GM18873 (cell line): ENCODE results near the gene NEK1.
"Not testable (repeated sequence)": the region's sequence is repeated elsewhere in the genome, so short reads cannot be mapped to it uniquely, and the experiment has no call there.

Source experiments
- ATAC-seq: cut with Tn5 transposase; IDR thresholded peaks from one replicate; pipeline ENCODE4 v1.9.1; 2021; ENCODE audit warnings: mild to moderate bottlenecking, moderate library complexity, moderate number of reproducible peaks; ENCODE audit not compliant: unreplicated experiment, low FRiP score

The NEK1 gene

DNA sequence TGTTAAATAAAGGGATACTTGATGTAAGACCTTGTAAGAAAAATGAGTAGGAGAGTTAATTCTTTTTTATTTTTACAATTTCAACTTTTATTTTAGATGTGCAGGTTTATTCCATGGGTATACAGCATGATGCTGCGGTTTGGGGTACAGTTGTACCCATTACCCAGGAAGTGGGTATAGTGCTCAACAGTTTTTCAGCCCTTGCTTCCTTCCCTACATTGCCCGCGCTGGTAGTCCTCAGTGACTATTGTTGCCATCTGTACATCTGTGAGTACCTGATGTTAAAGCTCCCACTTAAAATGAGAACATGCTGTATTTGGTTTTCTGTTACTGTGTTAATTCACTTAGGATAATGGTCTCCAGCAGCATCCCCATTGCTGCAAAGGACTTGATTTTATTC, 17.7 kb upstream of the NEK1 start:
- ATAC-seq = no peak

DNA sequence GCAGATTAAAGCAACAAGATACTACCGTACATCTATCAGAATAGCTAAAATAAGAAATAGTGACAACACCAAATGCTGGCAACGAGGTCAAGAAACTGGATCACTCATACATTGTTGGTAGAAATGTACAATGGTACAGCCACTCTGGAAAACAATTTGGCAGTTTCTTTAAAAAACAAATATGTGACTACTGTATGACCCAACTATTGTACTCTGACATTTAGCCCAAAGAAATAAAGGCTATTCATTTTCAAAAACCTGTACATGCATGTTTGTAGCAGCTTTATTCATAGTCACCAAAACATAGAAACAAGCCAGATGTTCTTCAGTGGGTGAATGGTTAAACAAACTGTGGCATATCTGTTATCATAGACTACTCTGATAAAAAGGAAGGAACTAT, 16.2 kb upstream of the NEK1 start:
- ATAC-seq = no peak

DNA sequence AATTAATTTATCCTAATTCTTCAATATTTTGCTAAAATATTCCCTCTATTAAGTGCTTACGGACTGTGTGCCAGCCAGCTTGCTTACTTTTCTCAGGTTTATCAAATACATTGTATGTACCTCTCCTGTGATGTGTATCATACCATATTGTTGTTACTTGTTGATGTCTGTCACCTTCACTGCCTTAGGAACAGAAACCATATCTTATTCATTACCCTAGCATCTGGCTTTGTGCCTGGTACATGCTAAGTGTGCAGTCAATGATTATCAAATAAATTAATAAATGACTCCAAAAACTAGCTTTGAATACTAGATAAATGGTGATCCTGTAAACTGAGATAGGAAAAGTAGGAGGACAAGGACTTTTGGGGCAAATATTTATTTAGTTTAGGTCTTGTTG, 14.9 kb upstream of the NEK1 start:
- no peak for ATAC-seq

DNA sequence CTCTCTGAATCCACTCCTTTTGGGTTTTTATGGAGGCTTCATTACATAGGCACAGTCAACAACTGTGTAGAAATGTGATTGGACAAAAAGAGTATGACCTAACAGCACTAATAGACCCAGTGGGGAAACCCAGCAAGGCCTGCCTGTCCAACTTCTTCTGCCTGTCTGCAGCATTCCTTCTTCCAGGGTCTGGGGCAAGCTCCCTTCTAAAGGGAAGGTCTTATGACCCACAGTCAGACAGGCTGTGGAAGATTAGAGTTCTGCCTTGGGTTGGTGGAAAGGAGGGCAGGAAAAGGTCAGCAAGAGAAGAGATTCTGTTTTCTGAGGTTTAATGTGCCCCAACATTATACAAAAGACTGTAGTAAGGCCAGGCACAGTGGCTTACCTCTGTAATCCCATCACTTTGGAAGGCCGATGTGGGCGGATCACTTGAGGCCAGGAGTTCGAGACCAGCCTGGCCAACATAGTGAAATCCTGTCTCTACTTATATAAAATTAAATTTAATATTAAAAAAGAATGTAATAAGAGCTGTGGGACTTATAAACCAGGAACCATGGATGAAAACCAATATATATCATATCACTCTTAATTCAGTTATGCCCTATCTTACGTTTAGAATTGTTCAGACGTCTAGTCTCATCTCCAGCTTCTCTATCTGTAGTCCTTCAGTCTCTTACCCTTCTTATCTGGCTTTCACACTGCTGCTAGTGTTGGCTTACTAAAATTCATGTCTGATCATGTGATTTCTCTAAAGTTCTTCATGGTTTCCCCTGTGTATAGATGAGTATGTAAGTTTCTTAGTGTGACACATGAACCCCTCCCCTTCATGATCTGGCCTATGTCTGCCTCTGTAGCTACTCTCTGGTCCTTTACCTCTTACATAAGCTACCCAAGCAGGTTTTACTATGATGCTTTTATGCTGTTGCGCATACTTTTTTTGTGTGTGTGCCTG, 14.2 kb upstream of the NEK1 start:
- ATAC-seq = no peak

DNA sequence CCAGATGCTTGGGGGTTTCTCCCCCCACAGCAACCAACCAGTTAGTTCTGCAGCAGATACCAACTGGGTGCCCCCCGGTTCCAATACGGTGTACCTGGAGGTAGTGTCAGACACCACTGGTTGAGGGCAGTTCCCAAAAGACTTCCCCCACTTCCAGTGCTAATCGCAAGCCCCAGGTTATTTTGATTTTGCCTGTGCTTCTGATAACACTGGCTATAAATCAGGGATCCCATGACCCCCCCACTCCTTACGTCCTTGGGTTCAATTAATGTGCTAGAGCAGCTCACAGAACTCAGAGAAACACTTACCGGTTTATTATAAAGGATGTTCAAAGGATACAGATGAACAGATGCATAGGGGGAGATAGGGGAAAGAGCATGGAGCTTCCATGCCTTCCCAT, 13.5 kb upstream of the NEK1 start:
- no peak for ATAC-seq

DNA sequence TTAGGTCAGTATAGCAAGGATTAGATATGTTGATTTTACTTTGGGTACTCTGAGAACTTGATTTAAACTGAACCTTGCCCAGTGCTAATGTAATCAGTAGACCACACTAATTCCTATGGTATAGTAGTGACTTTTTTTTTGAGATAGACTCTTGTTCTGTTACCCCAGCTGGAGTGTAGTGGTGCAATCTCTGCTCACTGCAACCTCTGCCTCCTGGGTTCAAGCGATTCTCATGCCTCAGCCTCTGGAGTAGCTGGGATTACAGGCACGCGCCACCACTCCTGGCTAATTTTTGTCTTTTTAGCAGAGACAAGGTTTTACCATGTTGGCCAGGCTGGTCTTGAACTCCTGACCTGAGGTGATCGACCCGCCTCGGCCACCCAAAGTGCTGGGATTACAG, 11.6 kb upstream of the NEK1 start:
- ATAC-seq = not testable (repeated sequence)

DNA sequence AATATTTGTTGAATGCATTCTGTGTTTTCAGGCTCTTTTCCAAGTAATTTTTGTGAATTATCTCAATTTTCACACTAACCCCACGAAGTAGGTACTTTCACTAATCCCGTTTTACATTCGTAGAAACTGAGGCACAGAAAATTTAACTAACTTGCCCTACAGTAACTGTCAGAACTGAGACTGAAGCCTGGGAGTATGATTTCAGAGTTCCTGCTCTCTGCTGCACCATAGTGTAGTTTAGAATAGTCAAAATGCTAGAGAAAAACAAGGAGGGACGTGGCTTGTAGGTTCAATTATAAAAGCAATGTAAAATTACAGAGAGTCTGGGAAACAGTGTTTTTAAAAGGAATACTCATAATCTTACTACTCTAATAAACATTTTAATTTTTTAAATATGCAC, 10.2 kb upstream of the NEK1 start:
- ATAC-seq = no peak

DNA sequence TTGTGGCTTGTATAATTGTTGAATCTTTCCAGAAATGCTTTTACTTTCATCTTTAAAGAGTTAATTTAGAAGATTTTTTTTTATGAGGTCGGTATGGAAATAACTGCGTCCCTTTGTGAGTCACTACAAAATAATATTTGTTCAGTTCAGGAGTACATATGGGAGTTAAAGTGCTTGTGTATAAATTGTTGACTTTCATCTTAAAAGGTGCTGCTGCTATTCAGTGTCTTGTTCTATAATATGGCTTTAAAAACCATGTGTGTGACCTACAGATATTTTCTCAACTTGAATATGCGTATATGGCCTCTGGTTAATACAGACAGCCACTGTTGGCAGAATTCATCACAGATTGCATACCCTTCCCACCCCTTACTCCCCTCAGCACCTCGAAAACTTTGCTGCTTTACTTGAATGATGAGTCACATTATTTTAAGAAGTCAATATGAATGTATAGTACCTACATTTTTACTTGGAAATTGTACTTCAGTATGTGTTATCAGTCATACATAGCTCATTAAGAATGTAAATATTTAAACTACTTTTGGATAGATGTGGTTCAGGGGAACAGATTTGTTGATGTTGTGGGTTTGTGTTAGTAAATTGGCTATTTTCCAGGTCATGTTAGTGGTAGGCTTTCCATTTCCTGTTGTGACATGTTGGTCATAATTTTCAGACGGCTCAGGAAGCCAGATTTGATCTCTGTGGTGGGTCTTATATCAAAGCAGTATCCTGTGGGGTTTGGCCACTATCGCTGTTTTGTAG, 9.5 kb upstream of the NEK1 start:
- no peak for ATAC-seq

DNA sequence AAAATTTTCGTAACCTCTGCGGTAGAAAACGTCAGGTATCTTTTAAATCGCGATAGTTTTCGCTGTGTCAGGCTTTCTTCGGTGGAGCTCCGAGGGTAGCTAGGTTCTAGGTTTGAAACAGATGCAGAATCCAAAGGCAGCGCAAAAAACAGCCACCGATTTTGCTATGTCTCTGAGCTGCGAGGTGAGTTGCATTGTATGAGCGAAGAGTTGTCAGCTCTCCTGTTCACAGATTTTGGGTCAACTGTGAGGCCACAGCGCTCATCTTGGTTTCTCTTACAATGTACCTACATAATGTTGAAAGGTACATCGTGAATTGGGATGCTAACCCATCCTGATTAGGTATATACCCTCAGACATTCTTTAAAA, 8.5 kb upstream of the NEK1 start:
- no peak for ATAC-seq

DNA sequence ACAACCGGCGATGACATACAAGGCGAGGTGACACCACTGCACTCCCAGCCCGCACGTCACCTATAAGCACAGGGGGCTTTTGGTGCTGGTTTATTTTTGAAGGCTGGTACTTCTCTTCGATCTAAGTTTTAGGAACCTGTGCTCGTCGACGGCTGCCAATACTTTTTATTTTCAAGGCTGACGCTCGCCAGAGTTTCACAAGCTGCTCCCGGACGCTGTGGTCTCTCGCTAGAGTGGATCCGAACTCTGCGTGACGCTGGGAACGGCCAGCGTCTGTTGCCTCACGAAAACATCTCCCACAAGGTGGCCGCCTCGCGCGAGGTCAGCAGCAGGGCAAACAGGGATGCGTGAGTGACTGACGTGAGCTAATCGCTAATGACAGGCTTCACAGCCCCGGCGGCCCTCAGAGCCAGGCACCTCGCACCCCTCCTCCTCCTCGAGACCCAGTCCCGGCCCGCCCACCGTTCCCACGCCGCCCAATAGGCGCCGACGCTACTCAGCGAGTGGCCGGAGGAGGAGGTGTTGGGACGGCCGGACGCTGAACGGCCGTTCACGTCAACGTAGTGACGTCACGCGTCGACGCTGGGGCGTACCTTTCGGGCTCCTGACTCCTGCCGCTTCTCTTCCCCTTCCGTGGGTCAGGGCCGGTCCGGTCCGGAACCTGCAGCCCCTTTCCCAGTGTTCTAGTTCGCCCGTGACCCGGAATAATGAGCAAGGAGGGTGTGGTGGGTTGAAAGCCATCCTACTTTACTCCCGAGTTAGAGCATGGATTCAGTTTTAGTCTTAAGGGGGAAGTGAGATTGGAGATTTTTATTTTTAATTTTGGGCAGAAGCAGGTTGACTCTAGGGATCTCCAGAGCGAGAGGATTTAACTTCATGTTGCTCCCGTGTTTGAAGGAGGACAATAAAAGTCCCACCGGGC, 7.8 kb upstream of the NEK1 start, which contains the start of gene CLCN3:
CLCN3 (plus strand) TSS at position 621 of the 922 bp plus-strand sequence. CDS start 15,351 bp downstream, outside the sequence.
- peak; percentile 90 for ATAC-seq

DNA sequence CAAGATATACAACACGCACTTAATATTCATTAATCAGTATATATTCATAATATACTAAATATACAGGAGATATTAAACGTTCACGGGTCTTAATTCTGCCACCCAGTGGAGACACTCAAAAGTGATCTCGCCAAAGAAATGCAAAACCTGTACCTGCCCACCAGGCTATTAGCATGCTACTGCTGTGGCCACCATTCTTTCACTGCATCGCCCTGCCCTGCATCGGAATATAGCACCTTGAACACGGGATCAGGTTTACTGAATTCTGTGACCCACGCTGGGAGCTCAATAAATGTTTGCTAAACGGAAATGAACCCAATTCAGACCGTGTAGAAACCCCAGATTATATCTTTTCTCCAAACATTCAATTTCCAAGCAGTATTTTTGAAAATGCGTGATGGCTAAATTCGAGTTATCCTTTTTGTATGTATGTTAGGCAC, 7.2 kb upstream of the NEK1 start:
- peak; percentile 40 for ATAC-seq

DNA sequence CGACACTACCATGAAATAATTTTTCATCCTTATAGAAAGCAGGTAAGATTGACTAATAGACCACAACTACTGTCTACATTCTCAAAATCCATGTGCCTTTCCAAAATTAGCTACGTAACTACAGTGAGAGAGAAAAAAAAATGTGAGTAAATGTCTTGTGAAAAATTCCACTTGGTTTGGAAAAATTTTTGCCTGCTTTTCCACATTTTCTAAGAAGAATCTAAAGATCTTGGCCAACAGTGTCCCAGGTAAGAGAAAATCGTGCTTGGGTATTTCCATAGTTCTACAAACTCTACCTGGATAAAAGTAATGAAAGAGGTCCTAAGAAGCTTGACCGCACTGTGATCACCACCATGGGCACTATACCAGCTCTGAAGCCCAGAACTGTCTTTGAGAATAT, 6.6 kb upstream of the NEK1 start:
- ATAC-seq = no peak

DNA sequence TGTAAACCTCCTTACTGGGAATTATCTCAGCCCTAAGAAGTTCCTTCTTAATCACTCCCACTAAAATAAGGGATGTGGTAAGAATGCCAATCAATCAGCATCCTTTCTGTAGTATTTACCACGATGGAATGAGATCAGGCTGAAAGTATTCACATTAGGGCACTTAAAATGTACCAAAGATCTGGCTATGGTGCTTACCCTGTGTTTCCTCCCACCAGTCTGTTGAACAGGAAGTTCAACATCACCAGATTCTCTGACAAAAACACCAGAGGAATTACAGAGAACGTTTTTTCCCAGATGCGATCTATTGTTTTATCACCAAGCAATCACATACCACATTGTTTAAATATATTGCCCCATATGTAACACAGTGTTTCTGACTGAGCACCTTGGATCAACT, 5.9 kb upstream of the NEK1 start:
- ATAC-seq = no peak

DNA sequence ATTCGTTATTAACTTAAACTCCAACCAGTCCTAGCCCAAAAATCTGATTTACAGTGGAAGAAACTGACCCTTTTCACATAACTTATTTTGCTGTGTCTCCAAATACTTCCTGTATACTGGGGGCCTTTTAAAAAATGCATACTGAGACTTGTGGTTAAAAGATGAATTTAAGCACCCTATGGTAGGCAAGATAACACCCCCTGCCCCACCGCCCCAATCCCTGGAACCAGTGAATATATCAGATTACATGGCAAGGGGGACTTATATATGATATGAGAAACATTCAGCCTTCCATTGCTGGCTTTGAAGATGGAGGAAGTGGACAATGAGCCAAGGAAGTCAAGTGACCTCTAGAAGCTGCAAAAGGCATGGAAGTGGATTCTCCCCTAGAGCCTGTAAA, 4.9 kb upstream of the NEK1 start:
- ATAC-seq = no peak

DNA sequence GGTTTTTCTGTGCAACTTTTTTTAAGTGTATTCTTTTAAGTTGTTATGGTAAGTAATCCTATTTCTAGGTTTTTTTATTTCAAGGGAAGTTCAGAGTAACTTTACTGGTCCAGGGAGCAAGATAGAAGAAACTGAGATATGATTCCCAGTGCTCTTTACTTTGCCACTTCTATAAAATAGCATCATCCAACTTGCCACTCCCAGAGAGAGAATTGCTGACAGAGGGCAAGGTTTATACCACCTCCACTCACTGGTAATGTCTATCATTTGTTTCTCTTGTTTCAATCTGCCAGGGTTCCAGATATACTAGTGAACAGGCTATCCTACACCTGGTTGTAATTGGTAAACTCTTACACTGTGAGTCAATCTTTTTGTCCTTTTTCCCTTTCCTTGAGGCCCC, 4.5 kb upstream of the NEK1 start:
- ATAC-seq = no peak

DNA sequence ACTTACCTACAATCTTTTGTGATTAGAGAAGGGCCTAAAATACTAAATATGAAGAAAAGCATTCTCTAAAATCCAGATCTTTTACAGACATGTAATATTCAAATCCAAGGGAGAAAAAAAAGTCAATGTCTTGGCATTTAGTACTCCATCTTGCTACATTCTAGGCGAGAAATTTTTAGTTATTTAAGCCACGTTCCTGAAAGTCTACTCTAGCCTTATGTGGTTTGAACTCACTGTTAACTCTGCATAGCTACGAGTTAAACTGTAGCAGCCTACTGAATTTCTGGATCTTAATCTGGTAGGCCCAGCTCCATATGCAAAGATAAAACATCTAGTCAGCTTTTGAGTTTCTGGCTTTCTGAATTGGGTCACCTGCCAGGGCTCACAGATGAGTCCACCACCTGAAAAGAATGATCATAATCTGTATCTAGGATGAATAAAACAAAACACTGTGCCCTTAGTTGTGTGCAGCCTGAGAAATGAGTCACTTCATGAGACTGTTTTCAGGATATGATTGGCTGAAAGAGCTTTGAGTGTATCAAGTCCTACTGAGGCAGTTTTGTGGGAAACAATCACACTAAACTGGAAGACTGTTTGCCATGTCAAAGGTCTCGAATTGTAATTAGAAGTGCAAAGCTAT, 3.2 kb upstream of the NEK1 start:
- ATAC-seq = no peak

DNA sequence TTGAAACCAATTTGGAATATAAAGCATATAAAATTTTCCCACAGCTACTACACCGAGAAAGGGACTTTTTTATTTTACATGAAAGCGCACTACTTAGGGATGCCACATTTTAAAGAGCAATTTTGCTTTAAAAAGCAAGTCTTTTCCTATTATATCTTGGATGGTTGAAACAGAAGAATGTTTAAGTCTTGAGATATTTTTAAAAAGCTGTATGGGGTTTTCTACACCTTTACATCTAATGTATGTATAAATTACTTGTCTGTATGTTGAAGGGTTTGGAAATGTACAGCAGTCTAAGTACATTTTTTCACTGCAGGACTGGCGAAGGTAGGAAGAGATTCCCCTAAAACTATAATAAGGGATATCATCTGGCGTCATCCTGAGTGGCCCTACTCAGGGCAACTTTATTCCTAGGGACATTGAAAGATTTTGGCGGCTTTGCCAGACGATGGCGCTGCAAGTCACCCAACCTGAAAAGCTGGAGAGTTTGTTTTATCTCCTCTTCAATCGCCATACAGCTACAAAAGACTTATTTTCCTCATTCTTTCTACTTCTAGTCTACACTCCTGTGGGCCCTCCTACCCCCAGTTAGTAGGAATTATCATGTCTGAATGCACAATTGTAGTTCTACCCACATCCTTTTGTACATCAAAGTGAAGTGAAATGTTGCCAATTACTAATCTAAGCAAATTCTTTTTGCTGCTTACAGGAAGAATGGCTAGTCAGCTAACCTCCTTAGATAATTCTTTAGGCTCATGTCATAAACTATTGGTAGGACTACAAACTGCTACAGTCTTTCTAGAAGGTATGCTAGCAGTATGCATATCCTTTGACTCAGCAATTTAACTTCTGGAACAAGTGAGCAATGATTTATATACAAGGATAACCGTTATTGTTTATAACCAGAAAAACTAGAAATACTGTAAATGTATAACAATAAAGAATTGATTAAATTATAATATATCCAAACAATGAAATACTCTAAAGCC, 782 bp upstream of the NEK1 start:
- ATAC-seq = peak; percentile 43

DNA sequence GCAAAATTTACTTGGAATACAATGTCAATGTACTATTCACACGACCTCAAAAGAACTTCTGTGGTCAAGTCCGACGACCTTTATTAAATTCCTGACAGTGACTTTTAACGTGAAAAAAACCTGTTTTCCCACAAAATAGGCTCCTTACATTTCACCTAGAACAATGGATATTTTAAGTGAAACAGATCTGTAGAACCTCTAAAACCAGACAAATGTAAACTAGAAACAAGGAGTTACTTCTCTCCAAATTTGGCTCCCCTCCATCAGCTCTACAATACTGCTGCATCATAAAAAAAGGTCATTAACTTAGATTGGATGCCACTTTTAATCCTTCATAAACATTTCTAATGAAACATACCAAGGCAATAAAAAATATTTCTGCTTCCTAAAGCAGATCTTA, 1.2 kb downstream of the NEK1 start:
- no peak for ATAC-seq

DNA sequence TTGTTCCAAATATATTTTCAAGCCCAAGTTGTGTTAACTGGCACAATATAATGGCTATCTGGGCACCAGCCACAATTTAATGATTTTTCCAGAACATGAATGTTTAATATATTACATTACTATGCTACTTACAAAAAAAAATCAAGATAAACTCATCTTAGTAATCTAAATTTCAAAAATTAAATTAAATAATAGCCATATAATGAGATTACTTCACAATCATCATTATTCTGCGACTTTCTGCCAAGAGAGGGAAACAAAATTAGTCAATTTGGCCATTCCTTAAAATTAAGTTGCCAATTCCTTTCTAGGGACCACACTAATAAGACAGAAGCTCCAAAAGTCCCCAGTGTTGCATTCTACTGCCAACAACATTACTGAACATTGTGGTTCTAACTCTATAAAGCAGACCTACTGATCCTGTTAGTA, 7.5 kb downstream of the NEK1 start:
- ATAC-seq = no peak
